ENCODE measurements around the gene NTSR1.

DNA sequence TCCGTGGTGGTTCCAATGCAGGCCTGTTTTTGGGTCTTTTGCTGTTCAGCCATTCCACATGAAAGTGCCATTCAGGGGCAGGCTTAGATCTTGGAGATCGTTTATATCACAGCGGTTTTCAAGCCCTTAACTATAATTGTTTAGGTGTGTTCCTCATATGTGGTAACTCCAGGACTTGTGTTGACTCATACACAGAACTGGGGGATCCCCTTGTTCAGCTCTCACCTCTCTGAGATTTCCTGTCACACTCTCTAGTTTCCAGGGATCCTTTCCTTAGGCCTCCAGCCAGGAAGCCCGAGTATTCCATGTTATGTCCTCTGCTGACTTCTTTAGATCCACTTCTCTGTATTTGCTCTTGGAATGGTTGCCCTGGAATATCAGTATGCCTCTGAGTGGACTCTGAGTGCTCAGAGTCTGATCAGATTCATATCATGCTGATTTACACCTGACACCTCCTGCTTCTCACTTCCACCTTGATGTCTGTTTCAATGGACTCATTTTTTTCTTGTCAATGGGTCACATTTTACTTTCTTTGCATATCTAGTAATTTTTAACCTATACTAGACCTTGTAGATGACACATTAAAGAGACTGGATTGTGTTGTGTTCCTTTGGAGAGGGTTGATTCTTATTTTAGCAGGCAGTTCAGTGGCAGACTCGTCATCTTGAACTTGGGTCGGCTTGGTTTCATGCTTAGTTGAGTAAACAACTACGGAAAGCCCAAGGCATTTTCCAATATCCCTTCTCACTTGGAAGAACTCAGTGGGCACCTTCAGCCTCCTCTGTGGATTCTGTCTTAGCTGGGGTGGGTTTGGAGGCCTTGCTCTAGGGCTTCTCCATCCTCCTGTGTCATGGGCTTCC is 13.1 kb downstream of the NTSR1 start:
- TF ChIP-seq CTCF (conservative IDR thresholded peaks at IDR 0.05; ENCODE audit: low read length) (no peak), EZH2phosphoT487 (IDR thresholded peaks at IDR 0.05; ENCODE audit: borderline replicate concordance) (no peak)

Measured in Loucy (cell line).